GM21447 (cell line): ENCODE results near the gene RAPGEF2.

Experiments used
- ATAC-seq: cut with Tn5 transposase; IDR thresholded peaks from one replicate; pipeline ENCODE4 v1.9.1; 2021; ENCODE audit not compliant: unreplicated experiment

Gene RAPGEF2

DNA sequence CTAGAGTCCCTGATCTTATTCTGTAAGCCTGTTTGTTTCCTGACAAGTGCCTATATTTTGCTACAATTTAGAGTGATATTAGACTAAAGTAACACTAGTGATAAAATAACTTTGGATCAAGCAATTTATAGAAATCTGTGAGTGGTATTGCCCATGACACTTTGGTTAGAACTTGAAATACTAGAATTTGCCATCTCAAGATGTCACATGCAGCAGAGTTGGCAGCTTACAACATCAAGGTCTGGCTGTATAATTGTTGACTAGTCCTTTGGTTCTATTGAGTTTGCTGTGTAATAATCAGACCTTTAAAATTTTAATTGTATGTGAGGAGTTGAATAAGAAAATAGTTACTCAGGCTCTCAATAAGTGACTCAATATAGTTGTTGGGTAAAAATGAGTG, 167.1 kb downstream of the RAPGEF2 start:
- ATAC-seq = no peak

DNA sequence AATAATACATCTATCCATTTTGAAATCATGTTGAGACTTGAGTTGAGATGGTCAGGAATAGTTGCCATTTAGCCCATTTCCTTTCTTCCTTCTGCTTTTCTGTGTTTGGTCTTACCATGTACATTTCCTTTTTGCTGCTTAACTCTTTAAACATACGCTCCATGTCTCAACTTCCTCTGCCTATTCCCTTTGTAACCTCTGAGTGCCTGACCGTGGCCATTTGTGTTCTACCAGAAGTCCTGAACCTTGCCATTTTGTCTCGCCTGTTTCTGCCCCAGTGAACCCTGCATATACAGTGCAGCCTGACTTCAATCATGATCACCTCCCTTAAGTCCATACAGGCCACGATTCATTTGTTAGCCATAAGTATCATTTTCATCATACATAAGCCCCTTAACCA, 169.0 kb downstream of the RAPGEF2 start:
- ATAC-seq = no peak

DNA sequence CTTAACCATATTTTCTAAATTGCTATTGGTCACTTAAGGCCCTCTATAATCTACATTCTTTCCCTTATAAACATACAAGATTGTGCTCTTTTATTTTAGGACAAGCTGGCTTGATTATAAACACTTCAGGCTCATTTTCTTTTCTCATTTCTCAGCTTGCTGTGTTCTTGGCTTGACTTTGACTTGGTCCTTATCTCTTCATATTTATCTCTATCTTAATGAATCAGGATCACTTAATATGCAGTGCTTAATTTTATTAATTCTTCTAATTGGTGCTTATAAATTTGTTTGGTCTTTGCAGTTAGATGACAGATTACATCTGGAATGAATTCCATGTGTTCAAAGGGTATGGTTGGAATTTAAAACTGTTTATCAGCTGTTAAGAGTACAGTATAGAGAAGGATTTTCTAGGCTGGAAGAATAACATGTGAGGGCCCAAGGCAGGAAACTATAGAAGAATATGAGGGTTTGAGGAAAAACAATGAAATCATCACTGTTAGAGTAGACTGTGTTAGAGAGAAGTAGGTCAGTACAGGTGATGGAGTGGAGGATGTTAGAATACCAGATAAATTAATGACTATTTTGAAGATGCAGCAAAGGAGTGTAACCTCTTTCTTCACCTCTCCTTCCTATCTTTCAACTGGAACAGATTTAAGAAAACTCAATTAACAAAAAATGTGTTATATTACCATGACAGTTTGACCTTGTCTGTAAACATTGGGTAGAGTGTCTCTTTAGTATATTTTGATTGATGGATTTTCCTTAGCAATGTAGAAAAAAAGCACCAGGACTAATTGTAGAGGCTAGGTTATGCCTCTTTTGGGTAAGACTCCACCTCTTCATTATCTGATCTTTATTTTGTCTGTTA, 169.6 kb downstream of the RAPGEF2 start:
- no peak for ATAC-seq

DNA sequence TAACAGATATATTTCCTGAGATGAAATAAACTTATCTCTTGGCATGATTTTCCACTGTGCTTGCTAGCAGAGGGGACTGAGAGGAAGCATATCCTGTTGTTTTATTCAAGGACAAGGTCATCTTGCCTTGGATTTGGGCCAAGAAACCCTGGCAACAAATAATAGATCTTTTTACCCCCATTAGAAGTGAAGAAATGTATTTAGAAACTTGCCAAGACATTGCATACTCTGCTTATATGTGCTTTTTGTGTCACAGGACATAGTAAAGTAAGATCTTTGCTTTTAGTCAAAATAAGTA, 170.2 kb downstream of the RAPGEF2 start:
- ATAC-seq = no peak

DNA sequence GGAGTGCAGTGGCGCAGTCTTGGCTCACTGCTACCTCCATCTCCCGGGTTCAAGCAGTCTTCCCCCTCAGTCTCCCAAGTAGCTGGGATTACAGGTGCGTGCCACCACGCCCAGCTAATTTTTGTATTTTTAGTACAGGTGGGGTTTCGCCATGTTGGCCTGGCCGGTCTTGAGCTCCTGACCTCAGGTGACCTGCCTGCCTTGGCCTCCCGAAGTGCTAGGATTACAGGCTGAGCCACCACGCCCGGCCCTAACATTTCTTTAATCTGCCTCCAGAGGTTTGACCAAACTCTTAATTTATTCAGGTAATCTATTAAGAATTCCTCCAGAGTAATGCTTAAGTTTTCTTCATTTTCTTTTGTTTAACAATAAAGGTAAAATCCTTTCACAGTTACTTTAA, 171.0 kb downstream of the RAPGEF2 start:
- no peak for ATAC-seq

DNA sequence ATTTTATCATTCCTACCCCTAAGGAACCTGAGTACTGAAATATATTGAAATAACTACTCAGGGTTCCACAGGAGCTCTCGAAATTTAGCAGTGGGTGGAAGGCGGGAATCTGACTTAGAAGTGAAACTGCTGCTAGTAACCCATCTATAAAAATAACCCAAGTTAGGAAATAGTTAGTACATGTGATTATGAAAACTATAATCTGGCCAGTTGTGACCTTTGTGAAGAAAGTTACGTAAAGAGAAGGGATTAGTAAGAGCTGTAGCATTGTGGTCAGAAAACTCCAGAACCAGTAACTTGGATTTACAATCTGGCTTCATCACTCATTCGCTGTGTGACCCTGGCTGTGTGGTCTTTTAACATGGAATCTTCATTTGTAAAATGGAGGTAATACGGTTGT, 175.5 kb downstream of the RAPGEF2 start:
- ATAC-seq = no peak

DNA sequence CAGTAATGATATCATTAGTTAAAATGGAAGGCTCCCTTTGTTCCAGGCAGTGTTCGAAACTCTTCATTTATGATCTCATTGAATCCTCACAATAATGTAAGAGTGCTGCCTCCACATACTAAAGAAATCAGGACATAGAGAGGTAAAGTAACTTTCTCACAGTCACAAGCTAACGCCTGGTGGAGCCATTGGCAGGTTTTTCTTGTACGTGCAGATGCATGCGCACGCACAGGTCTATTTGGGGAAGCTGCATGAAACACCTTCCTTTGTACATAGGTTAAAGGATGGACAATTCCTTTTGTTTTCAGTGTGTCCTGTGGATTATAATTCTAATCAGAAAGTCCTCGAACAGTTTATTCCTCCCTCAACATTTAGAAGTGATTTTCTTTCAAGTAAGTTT, 176.2 kb downstream of the RAPGEF2 start:
- no peak for ATAC-seq

DNA sequence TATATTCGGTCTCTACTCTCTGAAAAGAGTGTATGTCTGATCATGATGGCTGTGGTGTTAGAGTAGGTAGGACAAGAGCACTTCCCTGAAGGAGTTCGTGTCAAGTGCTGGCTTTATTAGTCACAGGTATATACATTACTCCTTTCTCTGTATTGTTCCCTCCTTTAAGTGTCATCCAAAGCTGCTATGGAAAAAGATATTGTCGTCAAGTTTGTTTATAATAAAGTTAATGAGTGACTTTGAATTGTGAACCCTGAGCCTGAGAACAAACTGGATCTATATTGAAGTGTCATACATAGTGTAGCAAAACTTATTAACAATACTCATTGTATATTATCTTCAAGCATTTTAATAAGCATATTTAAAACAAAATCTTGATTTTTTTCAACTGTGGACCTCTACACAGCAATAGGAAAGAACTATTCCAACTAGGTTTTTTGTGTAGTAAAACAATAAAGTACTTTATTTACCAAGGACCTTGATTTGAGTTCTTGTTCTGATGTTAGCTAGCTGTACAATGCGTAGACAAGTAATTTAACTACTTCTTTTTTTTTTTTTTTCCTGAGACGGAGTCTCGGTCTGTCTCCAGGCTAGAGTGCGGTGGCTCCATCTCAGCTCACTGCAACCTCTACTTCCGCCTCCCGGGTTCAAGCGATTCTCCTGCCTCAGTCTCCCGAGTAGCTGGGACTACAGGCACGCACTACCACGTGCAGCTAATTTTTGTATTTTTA, 177.7 kb downstream of the RAPGEF2 start:
- no peak for ATAC-seq

DNA sequence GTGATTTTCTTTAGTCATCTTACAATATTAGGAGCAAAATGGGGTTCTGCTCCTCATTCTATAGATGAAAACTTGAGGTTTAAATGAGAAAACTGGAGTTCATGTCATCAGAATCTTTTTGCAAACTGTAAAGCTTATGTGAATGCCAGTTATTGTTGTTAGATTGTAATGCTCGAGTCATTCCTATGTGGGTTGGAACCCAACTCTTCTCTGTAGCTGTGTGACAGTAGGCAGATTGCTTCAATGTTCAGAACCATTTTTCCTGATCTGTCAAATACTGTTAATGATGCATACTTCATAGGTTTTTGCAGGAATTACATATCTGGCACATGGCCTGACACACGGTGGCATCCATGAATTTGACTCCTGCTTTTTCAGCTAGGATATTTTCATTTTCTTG, 178.9 kb downstream of the RAPGEF2 start:
- no peak for ATAC-seq

DNA sequence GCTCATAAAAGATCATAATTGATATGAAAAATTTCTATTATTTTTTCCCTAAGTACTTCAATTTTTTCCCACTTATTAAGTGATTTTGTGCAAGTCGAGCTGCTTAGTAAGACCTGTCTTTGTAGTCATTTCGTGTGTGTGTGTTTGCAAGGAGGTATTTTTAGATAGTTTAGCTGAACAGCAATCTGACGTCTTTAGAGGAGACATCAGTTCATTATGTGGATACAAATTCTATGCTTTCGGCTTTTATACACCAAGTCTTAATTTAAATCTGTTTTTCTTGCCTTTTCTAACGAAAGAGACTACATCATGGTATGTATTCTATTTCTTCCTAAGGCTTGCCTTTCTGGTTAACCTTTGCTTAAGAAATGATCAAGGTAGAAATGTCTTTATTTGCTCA, 179.4 kb downstream of the RAPGEF2 start:
- ATAC-seq = no peak

DNA sequence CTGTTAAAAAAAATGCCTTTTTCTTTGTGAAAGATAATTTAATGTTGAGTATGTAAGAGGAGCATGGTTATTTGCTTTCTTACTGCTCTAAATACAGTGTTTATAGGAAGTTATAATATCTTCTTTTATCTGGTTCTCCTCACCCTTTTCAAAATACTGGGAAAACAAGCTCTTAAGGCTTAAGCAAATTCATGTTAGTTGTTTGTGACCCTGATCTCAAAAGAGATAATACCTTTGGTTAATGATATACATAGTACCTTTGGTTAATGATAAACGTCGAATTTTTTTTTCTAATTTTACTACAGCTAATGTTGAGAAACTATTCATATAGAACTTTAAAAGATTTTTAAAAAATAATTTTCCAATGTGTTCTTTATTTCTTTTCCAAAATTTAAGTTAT, 180.1 kb downstream of the RAPGEF2 start:
- ATAC-seq = no peak

DNA sequence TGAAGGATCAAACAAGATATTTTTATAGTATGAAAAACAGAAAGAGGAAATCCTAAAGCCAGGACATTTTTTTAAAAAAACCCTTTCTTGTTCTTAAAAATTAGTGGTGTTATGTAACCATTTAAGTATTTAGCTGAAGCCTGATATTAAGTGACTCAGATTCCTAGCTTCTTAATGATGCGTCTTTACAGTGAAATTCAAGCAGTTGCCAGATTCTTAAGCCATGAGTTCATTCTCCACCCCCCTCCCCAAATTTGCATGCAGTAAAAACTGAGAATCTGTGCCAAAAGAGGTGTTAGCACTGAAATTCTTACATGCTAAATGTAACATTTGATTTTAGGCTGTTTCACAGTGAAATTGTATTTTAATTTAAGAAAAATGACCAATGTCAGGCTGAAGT, 180.8 kb downstream of the RAPGEF2 start:
- ATAC-seq = no peak

DNA sequence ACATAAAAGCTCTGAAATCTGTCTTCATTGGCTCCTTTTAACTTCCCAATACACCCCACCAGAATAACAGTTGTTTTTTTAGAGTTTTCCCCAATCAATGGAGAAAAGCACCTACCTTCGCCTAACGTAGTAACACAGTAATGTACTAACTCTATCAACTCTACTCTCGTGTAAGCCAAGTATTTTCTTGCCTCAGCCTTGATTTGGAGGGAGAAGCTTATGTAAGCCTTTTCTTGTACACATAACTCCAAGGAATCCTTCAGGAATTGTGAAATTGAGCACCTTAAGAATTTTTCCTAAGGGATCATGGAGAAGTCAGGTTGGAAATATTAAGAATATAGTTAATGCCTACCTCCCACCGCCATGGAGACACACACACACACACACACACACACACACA, 181.2 kb downstream of the RAPGEF2 start:
- no peak for ATAC-seq

DNA sequence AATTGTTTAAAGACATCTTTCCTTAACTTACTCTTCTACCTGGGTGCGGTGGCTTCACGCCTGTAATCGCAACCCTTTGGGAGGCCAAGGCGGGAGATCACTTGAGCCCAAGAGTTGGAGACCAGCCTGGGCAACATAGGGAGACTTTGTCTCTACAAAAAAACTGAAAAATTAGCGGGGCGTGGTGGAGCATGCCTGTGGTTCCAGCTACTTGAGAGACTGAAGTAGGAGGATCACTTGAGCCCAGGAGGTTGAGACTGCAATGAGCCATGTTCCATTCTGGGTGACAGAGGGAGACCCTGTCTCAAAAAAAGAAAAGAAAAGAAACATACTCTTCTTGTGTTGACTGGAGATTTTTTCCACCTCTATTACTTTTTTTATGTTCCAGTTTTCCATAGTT, 181.9 kb downstream of the RAPGEF2 start:
- ATAC-seq = no peak

DNA sequence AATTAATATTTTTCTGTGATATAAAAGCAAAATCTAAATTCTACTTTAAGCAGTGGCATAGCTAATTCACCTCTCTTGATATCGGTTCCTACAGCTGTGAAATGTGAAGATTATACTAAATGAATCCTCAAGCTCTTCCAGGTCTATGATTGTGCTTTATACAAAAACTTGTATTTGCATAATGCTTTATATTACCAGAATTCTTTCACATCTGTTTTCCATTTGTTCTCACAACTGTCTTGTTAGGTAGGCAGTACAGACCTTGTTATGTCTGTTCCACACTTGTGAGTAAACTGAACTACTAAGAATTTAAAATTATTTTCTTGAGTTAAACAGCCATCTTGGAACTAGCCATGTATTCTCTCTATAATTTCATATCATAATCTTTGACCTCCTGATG, 184.9 kb downstream of the RAPGEF2 start:
- ATAC-seq = no peak

DNA sequence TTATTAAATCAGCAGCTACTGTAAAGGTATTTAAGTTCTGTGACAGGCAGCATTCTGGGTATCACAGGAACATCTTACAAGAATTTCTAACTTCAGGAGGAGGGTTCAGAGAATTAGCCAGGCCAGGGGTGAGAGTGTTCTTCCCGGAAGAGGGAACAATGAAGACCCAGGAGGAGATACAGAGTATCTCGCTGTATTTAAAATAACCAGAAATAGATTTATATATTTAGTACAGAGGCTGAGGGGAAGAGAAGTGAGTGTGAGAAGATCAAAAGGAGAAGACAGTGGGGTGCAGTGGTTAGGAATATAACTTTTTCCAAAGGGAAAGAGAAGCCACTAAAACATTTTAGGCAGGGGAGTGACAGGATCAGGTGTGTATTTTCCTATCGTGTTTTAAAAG, 186.8 kb downstream of the RAPGEF2 start:
- no peak for ATAC-seq

DNA sequence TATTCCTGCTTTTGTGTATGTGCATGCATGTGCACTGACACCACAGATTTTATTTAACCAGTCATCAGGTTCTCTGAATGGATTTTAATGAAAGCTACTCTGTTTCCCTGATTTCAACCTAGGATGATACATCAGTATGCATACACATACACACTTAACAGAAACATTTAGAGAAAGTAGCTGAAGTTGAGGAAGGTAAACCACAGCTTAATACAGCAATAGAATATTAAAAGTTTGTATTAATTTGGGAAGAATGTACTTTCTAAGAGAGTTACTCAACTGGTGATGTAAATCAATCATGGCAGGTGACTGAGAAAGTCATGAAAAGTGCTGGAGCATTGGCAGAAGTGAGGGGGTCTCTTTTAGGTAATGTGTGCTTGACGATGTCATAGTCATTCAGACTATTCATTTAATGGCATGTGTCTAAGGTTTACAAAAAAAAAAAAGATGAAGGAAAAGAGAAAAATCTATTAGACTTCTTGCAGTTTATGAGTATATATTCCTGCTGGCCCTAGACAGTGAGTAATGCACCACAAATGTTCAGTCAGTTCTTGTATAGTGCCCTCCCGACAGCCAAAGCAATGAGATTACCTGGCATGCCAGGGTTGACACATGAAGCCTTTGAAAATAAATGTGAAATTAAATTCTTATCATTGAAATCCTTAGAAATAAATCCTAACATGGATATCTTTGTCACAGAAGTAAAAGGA, 187.6 kb downstream of the RAPGEF2 start:
- ATAC-seq = no peak

DNA sequence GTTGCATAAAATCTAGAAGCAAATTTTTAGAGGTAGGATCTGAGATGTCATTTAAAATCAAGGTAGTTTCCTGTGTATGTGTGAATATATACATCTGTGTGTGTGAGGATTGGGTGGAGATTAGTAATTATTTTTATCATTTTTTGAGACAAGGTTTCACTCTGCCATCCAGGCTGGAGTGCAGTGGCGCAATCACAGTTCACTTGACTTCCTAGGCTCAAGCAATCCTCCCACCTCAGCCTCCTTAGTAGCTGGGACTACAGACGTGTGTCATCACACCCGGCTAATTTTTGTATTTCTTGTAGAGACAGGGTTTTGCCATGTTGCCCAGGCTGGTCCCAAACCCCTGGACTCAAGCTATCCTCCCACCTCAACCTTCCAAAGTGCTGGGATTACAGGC, 188.3 kb downstream of the RAPGEF2 start:
- ATAC-seq = no peak

DNA sequence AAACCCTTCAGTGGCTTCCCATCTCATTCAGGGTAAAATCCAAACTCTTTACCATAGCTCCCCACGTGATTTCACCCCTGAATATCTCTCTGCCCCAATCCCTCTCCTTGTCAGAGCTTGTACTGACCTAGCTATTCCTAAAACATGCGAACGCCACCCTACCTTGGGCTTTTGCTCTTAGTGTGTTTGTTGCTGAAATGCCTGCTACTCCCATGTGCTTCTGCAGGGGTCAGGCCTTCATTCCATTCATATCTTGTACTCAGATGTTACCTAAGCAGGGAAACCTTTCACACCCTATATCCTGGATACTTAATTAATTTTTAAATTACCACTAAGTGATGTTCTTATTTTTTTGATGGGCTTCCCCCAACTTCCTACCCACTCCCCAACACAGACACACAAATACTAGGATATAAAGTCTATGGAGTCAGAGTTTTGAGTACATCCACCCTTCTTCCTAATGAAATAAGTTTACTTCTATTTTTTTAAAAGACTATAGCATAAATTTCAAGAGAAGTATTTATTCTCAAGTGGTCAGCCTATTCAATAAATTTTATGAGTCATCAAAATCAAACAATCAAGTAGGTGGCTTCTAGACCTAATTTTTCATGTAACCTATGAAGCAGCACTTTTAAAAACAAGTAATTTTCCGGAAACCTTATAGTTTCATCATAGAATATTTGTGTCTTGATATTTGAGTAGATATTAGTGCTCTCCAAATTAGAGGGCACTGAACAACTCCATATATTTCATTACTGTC, 189.4 kb downstream of the RAPGEF2 start:
- ATAC-seq = no peak

DNA sequence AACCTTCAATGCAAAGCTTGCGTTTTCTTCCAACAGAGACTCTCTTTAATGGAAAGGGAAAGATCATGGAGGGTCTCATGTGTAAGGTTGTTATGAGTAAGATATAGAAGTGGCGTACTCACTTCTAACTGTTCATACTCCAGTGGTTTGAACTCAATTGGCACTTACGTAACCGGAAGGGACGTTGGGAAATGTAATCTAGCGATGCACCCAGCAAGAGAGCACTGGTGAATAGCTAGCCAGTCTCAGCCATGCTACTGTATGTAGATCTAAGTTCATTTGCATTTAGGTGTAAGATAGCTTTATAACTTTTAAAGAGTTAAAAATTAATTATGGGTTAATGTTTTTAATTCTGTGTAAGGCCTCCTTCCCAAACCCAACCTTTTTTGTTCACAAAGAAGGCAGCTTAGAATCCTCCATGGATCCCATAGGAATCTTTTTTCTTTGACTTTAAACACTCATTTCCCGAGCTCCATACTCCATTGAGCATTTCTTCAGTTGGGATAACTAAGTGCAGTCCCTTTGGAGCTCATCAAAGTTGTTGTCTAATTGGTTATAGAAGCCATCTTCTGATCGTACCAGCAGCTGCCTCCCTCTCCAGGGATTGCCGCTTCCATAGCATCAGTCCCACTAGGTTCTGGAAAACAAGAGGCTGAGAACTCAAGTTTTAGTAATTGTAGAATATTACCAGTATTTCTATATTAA, 191.1 kb downstream of the RAPGEF2 start:
- ATAC-seq = no peak

DNA sequence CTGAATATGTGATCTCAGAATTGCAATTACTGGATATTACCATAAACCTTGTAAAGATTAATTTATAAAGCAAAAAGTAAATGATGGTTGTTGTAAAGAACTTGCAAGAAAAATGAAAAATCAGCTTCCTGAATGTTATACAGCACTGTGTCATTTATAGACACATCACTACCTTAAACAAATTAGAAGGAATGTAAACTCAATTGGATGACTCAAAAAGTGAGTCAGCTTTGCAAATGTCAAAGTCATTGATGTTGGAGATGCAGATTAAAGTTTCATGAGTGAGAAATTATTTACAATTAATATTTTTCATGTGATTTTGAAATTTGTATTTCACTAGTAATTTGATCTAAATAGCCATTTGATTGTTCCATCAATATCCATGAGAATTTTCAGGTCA, 193.2 kb downstream of the RAPGEF2 start:
- no peak for ATAC-seq
